Keratinocyte (primary cell): ENCODE measurements around the gene SRP54.

Experiments used
- EZH2 ChIP-seq: IDR thresholded peaks from one replicate; pipeline ENCODE4 v1.6.1; 2012; ENCODE audit warnings: inconsistent platforms, mild to moderate bottlenecking, low read length, moderate library complexity
- TF ChIP-seq, protein P1 (sequence below), 3 experiments: IDR thresholded peaks in 1 of 3; conservative IDR thresholded peaks in 1 of 3; optimal IDR thresholded peaks in 1 of 3; 2 replicates in 2 of 3; 3 replicates in 1 of 3; pipeline versions ENCODE3 to v1.5.1; 2011; ENCODE audit warnings: low read length in 3 of 3, mild to moderate bottlenecking in 3 of 3, moderate library complexity in 2 of 3, control low read depth in 1 of 3, inconsistent platforms in 1 of 3; ENCODE audit not compliant: insufficient read depth in 2 of 3; ENCODE audit errors: extremely low read depth in 1 of 3

DNA sequence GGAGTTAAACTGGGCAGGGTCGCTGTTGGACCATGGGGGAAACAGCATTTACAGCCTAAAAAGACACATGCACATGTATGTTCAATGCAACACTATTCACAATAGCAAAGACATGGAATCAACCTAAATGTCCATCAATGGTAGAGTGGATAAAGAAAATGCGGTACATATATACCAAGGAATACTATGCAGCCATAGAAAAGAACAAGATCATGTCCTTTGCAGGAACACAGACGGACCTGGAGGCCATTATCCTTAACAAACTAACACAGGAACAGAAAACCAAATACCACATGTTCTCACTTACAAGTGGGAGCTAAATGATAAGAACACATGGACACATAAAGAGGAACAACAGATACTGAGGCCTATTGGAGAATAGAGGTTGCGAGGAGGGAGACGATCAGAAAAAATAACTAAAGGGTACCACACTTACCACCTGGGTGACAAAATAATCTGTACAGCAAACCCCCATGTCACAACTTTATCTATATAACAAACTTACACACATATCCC, 25.0 kb upstream of the SRP54 start:
- TF ChIP-seq, protein P1, sequence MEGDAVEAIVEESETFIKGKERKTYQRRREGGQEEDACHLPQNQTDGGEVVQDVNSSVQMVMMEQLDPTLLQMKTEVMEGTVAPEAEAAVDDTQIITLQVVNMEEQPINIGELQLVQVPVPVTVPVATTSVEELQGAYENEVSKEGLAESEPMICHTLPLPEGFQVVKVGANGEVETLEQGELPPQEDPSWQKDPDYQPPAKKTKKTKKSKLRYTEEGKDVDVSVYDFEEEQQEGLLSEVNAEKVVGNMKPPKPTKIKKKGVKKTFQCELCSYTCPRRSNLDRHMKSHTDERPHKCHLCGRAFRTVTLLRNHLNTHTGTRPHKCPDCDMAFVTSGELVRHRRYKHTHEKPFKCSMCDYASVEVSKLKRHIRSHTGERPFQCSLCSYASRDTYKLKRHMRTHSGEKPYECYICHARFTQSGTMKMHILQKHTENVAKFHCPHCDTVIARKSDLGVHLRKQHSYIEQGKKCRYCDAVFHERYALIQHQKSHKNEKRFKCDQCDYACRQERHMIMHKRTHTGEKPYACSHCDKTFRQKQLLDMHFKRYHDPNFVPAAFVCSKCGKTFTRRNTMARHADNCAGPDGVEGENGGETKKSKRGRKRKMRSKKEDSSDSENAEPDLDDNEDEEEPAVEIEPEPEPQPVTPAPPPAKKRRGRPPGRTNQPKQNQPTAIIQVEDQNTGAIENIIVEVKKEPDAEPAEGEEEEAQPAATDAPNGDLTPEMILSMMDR (optimal IDR thresholded peaks at IDR 0.05 in 1 of 3, IDR thresholded peaks at IDR 0.05 in 1 of 3, conservative IDR thresholded peaks at IDR 0.05 in 1 of 3; ENCODE audit: extremely low read depth in 1 of 3, insufficient read depth in 2 of 3, low read length in 3 of 3) = no peak
- TF ChIP-seq EZH2 = no peak
